Fibroblast of lung (primary cell): Measurements from ENCODE around the gene PCCB. TPM values are rescaled to one million over a fixed set of nuclear protein-coding genes. Genes with fewer than 3 reads are reported as not detected.
A peak's percentile ranks its signal among the peaks of the same experiment; 100 is the strongest.

Experiments
- DNase-seq, 2 donors: peaks; one replicate each; pipeline versions ENCODE4 v3.0.0 to v3.0.0-alpha.2; 2010; ENCODE audit warnings: low read depth in 2 of 2
- H2AFZ ChIP-seq: 2 replicates; pipeline ENCODE4 v1.5.1; 2012; ENCODE audit warnings: low read length, control low read depth, inconsistent platforms
- H3K27ac ChIP-seq: 2 replicates; pipeline ENCODE4 v1.5.1; 2011; ENCODE audit warnings: low read length, control low read depth; ENCODE audit not compliant: insufficient read depth
- H3K27me3 ChIP-seq: 2 replicates; pipeline ENCODE4 v1.5.1; 2011; ENCODE audit warnings: mild to moderate bottlenecking, low read length; ENCODE audit not compliant: control insufficient read depth, insufficient read depth
- H3K36me3 ChIP-seq: 2 replicates; pipeline ENCODE4 v1.5.1; 2011; ENCODE audit warnings: low read length; ENCODE audit not compliant: control insufficient read depth, insufficient read depth
- H3K4me1 ChIP-seq: 2 replicates; pipeline ENCODE4 v1.5.1; 2011; ENCODE audit warnings: low read length; ENCODE audit not compliant: control insufficient read depth, insufficient read depth; ENCODE audit errors: extremely low read depth
- H3K4me2 ChIP-seq: 2 replicates; pipeline ENCODE4 v1.5.1; 2011; ENCODE audit warnings: low read length, control low read depth; ENCODE audit not compliant: insufficient read depth; ENCODE audit errors: extremely low read depth
- H3K4me3 ChIP-seq, 4 experiments: fragments of 200-600 bp in 1 of 4; sonication (generic) in 1 of 4; replicated peaks in 1 of 4; 2 replicates each; pipeline ENCODE4 v1.5.1; 2011 to 2016; ENCODE audit warnings: low read length in 4 of 4, low read depth in 3 of 4, mild to moderate bottlenecking in 3 of 4, control low read depth in 2 of 4, inconsistent platforms in 1 of 4, mixed read lengths in 1 of 4; ENCODE audit not compliant: insufficient read depth in 1 of 4; ENCODE audit errors: control extremely low read depth in 1 of 4
- H3K79me2 ChIP-seq: 2 replicates; pipeline ENCODE4 v1.5.1; 2012; ENCODE audit warnings: mild to moderate bottlenecking, low read length, inconsistent platforms; ENCODE audit not compliant: control insufficient read depth, insufficient read depth
- H3K9ac ChIP-seq: 2 replicates; pipeline ENCODE4 v1.5.1; 2011; ENCODE audit warnings: mild to moderate bottlenecking, low read length, control low read depth; ENCODE audit not compliant: insufficient read depth
- H3K9me3 ChIP-seq: 2 replicates; pipeline ENCODE4 v1.5.1; 2012; ENCODE audit warnings: low read depth, low read length; ENCODE audit not compliant: control insufficient read depth, insufficient read depth
- H4K20me1 ChIP-seq: 2 replicates; pipeline ENCODE4 v1.5.1; 2011; ENCODE audit warnings: low read length; ENCODE audit not compliant: control insufficient read depth, insufficient read depth; ENCODE audit errors: extremely low read depth
- CTCF ChIP-seq, 2 donors: IDR thresholded peaks in 1 of 2; conservative IDR thresholded peaks in 1 of 2; 1 replicate in 1 of 2; 2 replicates in 1 of 2; pipeline ENCODE4 v1.5.1; 2011 to 2012; ENCODE audit warnings: low read length in 2 of 2, control low read depth in 1 of 2, inconsistent platforms in 1 of 2, low read depth in 1 of 2, mild to moderate bottlenecking in 1 of 2
- EZH2 ChIP-seq: IDR thresholded peaks from 2 replicates; pipeline ENCODE4 v1.5.1; 2012; ENCODE audit warnings: low read length, control low read depth, mild to moderate bottlenecking; ENCODE audit errors: missing control alignments
- polyA plus RNA-seq, 2 donors: library from polyadenylated mRNA; depleted of rRNA in 1 of 2; stranded (reverse) in 1 of 2; unstranded in 1 of 2; fragments of >200 nt; gene quantifications; 2 replicates each; pipeline ENCODE4 v1.2.1, GENCODE V29; 2011 to 2012; ENCODE audit warnings: missing spikeins in 1 of 2
- total RNA-seq: library from RNA; depleted of rRNA; stranded (reverse); fragments of >200 nt; gene quantifications from 2 replicates; pipeline ENCODE4 v1.2.1, GENCODE V29; 2014

PCCB gene
- total and polyA plus RNA-seq, 2 donors (not counting 1 experiment from before 2014, with no cell fraction given), result 56.0 to 81.4 TPM

- Histone ChIP-seq H3K9me3 (no peaks in the 10 kb centered on the region), H2AFZ (no peak overlapping the region), H3K4me1 (no peaks in the 10 kb centered on the region), H3K9ac (no peak overlapping the region), H4K20me1 (no peaks in the 10 kb centered on the region), H3K27me3 (no peaks in the 10 kb centered on the region), H3K4me2 (no peak overlapping the region), H3K27ac (no peak overlapping the region), H3K36me3 (no peaks in the 10 kb centered on the region), H3K79me2 (no peaks in the 10 kb centered on the region), H3K4me3 (no peak overlapping the region)
- DNase-seq, result peak in 1 of 2 donors; percentile 9
- no peak for TF ChIP-seq EZH2
- no peak for TF ChIP-seq CTCF (conservative IDR thresholded peaks at IDR 0.05 in 1 of 2, IDR thresholded peaks at IDR 0.05 in 1 of 2; ENCODE audit: low read depth in 1 of 2, low read length in 2 of 2)
Observed at GRCh38 chr3:136283627-136284026, 33.5 kb downstream of the PCCB start.

- H3K36me3 ChIP-seq, result peaks cover 3% of the 10 kb centered on the region
- H3K79me2 ChIP-seq, result no peaks in the 10 kb centered on the region
- no peaks in the 10 kb centered on the region for H3K9me3 ChIP-seq
- H3K4me1 ChIP-seq, result no peaks in the 10 kb centered on the region
- no peaks in the 10 kb centered on the region for H3K27me3 ChIP-seq
- no peak overlapping the region for H3K9ac ChIP-seq
- TF ChIP-seq CTCF (conservative IDR thresholded peaks at IDR 0.05 in 1 of 2, IDR thresholded peaks at IDR 0.05 in 1 of 2; ENCODE audit: low read depth in 1 of 2, low read length in 2 of 2), result no peak
- TF ChIP-seq EZH2, result no peak
- no peak overlapping the region for H3K4me3 ChIP-seq
- H3K4me2 ChIP-seq, result no peak overlapping the region
- no peak overlapping the region for H3K27ac ChIP-seq
- H4K20me1 ChIP-seq, result no peaks in the 10 kb centered on the region
- no peak for DNase-seq
- H2AFZ ChIP-seq, result no peak overlapping the region
Observed at GRCh38 chr3:136291302-136291701, 41.2 kb downstream of the PCCB start.

- DNase-seq, result no peak
Observed at GRCh38 chr3:136292500-136292899, 42.4 kb downstream of the PCCB start.

More at GRCh38 chr3:136292500-136292899, 42.4 kb downstream of the PCCB start:
- peaks cover 3% of the 10 kb centered on the region for H3K36me3 ChIP-seq
- H3K4me2 ChIP-seq, result no peak overlapping the region
- no peak overlapping the region for H2AFZ ChIP-seq
- H3K79me2 ChIP-seq, result no peaks in the 10 kb centered on the region
- H3K27me3 ChIP-seq, result no peaks in the 10 kb centered on the region
- no peaks in the 10 kb centered on the region for H3K4me1 ChIP-seq
- H3K9ac ChIP-seq, result no peak overlapping the region
- H3K27ac ChIP-seq, result no peak overlapping the region
- H3K4me3 ChIP-seq, result no peak overlapping the region
- H4K20me1 ChIP-seq, result no peaks in the 10 kb centered on the region
- no peaks in the 10 kb centered on the region for H3K9me3 ChIP-seq
- no peak for TF ChIP-seq EZH2
- TF ChIP-seq CTCF (conservative IDR thresholded peaks at IDR 0.05 in 1 of 2, IDR thresholded peaks at IDR 0.05 in 1 of 2; ENCODE audit: low read depth in 1 of 2, low read length in 2 of 2), result no peak
